Tibial nerve (tissue), 4 donors: ENCODE measurements around the gene LEPROT. TPM values are rescaled to one million over a fixed set of nuclear protein-coding genes. Genes with fewer than 3 reads are reported as not detected.

Source experiments
- DNase-seq, 2 donors: peaks; one replicate each; pipeline ENCODE4 v3.0.0-alpha.2; 2019; ENCODE audit warnings: low spot score in 2 of 2
- H3K27ac ChIP-seq, 4 donors: fragments of 200-600 bp; sonication (generic) in 3 of 4; one replicate each; pipeline ENCODE4 v1.5.1; 2017 to 2019; ENCODE audit warnings: mild to moderate bottlenecking in 1 of 4
- H3K27me3 ChIP-seq, 2 donors: fragments of 200-600 bp; sonication (generic) in 1 of 2; one replicate each; pipeline versions ENCODE4 v1.5.1 to v1.6.0; 2017 to 2019
- H3K36me3 ChIP-seq, 3 donors: fragments of 200-600 bp; sonication (generic); one replicate each; pipeline ENCODE4 v1.5.1; 2018 to 2019
- H3K4me1 ChIP-seq, 4 donors: fragments of 200-600 bp; sonication (generic) in 3 of 4; one replicate each; pipeline ENCODE4 v1.5.1; 2017 to 2019
- H3K4me3 ChIP-seq, 4 donors: fragments of 200-600 bp; sonication (generic) in 3 of 4; one replicate each; pipeline ENCODE4 v1.5.1; 2017 to 2019; ENCODE audit warnings: mild to moderate bottlenecking in 1 of 4, moderate library complexity in 1 of 4
- H3K9me3 ChIP-seq, 4 donors: fragments of 200-600 bp; sonication (generic) in 3 of 4; one replicate each; pipeline ENCODE4 v1.5.1; 2017 to 2019
- EP300 ChIP-seq, 2 donors: sonication (generic); formaldehyde crosslinking; IDR thresholded peaks; one replicate each; pipeline ENCODE4 v1.6.1; 2017; ENCODE audit warnings: antibody characterized with exemption in 2 of 2, mild to moderate bottlenecking in 1 of 2
- POLR2A ChIP-seq, 2 donors: fragments of 450-650 bp; IDR thresholded peaks; one replicate each; pipeline ENCODE4 v1.6.1; 2017; ENCODE audit warnings: antibody characterized with exemption in 2 of 2, mild to moderate bottlenecking in 2 of 2, moderate library complexity in 2 of 2
- WGBS, 2 donors: methylation state at CpG; one replicate each; pipeline ENCODE4 v1.1.5; 2018; 5-methylcytosine and 5-hydroxymethylcytosine counted together
- total RNA-seq, 4 donors: library from RNA; depleted of rRNA; stranded (reverse); fragments of >200 nt; gene quantifications; one replicate each; pipeline ENCODE4 v1.1.0, GENCODE V29; 2016
- TF ChIP-seq, protein P1 (sequence below), 5 experiments: fragments of 200-600 bp in 3 of 5; fragments of 450-650 bp in 2 of 5; sonication (generic) in 3 of 5; IDR thresholded peaks; one replicate each; pipeline ENCODE4 v1.5.1; 2016 to 2019; ENCODE audit warnings: antibody characterized with exemption in 5 of 5, mild to moderate bottlenecking in 3 of 5, moderate library complexity in 2 of 5

Gene LEPROT
- total RNA-seq, 4 donors from 2014 or later, result 53.0 to 77.7 (median 67.9) TPM

DNA sequence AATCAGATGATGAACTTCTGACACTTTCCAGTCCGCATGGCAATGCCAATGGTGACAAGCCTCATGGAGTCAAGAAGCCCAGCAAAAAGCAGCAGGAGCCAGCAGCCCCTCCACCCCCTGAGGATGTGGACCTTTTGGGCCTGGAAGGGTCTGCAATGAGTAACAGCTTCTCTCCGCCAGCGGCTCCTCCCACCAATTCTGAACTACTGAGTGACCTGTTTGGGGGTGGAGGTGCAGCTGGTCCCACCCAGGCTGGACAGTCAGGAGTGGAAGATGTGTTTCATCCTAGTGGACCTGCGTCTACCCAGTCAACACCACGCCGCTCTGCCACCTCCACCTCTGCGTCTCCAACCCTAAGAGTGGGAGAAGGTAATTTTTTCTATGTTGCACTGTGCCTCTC lies 28.0 kb upstream of the LEPROT start:
- no peak for DNase-seq
- Histone ChIP-seq H3K4me3 (no peak overlapping the region), H3K36me3 (peaks cover 0 to 12% (median 0%) of the 10 kb centered on the region in 3 donors), H3K27me3 (no peaks in the 10 kb centered on the region), H3K27ac (no peak overlapping the region), H3K4me1 (no peaks in the 10 kb centered on the region), H3K9me3 (no peaks in the 10 kb centered on the region)
- no peak for TF ChIP-seq POLR2A (IDR thresholded peaks at IDR 0.05)
- no peak for TF ChIP-seq EP300 (IDR thresholded peaks at IDR 0.05)
- WGBS, 2 donors, result 95 to 100% methylated on average over 5 to 7 of the region's 7 CpGs

- Histone ChIP-seq H3K27me3 (no peaks in the 10 kb centered on the region), H3K27ac (no peak overlapping the region), H3K36me3 (peaks cover 0 to 12% (median 0%) of the 10 kb centered on the region in 3 donors), H3K4me1 (no peaks in the 10 kb centered on the region), H3K4me3 (no peak overlapping the region), H3K9me3 (no peaks in the 10 kb centered on the region)
- TF ChIP-seq POLR2A (IDR thresholded peaks at IDR 0.05) (no peak), EP300 (IDR thresholded peaks at IDR 0.05) (no peak)
- TF ChIP-seq, protein P1, sequence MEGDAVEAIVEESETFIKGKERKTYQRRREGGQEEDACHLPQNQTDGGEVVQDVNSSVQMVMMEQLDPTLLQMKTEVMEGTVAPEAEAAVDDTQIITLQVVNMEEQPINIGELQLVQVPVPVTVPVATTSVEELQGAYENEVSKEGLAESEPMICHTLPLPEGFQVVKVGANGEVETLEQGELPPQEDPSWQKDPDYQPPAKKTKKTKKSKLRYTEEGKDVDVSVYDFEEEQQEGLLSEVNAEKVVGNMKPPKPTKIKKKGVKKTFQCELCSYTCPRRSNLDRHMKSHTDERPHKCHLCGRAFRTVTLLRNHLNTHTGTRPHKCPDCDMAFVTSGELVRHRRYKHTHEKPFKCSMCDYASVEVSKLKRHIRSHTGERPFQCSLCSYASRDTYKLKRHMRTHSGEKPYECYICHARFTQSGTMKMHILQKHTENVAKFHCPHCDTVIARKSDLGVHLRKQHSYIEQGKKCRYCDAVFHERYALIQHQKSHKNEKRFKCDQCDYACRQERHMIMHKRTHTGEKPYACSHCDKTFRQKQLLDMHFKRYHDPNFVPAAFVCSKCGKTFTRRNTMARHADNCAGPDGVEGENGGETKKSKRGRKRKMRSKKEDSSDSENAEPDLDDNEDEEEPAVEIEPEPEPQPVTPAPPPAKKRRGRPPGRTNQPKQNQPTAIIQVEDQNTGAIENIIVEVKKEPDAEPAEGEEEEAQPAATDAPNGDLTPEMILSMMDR (IDR thresholded peaks at IDR 0.05), result no peak
- no peak for DNase-seq
- 82 to 90% methylated on average over 2 of the region's 2 CpGs for WGBS, 2 donors
Measured at GRCh38 chr1:65393347-65393746, 27.1 kb upstream of the LEPROT start.

DNA sequence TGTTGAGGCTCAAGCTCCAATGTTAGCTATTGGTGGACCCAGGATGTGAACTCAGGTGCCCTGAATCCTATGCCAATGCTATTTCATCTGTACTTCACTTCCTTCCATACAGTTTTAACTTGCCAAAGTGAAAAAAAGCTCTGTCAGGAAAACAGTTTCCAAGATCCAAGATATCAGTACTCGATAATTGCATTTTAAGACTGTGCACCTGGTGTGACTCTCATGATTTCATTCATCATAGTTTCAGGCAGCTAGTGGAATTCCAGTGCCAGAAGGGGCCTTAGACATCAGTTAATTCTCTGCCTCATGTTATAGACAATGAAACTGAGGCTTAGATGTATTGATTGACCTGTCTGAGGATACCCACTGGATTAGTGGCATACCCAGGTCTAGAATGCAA lies 26.5 kb upstream of the LEPROT start:
- H3K27ac ChIP-seq, result no peak overlapping the region
- TF ChIP-seq POLR2A (IDR thresholded peaks at IDR 0.05) (no peak), EP300 (IDR thresholded peaks at IDR 0.05) (no peak)
- TF ChIP-seq, protein P1 (IDR thresholded peaks at IDR 0.05), result no peak
- no peaks in the 10 kb centered on the region for H3K4me1 ChIP-seq
- 67 to 84% methylated on average over 1 of the region's 1 CpG for WGBS, 2 donors
- DNase-seq, result no peak
- no peaks in the 10 kb centered on the region for H3K9me3 ChIP-seq
- no peak overlapping the region for H3K4me3 ChIP-seq
- no peaks in the 10 kb centered on the region for H3K27me3 ChIP-seq
- peaks cover 0 to 12% (median 0%) of the 10 kb centered on the region in 3 donors for H3K36me3 ChIP-seq

DNA sequence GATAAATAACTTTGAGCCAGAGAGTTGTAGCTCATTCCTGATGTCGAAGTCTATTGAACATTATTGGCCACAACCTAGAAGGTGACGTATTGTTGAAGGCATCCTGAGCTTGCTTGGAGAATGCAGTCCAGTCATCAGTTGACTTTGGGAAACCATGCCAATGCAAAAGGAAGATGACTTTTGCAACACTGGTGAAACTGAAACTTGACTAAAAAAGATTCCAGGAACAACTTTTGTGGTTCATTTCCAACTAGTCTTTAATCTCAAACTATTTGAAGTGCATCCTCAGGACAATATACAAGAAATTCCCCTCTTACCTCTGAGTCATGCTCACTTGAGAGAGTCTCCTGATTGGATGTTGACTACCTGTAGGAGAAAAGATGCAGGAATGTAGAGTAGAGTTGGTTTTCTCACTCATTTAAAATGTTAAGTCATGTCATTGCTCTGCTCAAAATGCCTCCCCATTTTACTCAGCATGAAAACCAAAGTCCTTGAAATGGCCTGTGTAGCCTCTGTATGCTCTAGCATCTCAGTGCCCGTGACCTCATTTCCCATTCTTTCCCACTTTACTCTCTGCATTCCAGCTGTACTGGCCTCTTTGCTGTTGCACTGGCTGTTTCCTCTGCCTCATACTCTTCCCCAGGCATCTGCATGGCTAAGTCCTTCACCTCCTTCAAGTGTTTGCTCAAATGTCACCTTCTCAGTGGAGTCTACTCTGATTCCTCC lies 24.4 kb upstream of the LEPROT start:
- Histone ChIP-seq H3K27ac (no peak overlapping the region), H3K4me3 (no peak overlapping the region), H3K27me3 (no peaks in the 10 kb centered on the region), H3K9me3 (no peaks in the 10 kb centered on the region), H3K4me1 (no peaks in the 10 kb centered on the region), H3K36me3 (peaks cover 0 to 12% (median 0%) of the 10 kb centered on the region in 3 donors)
- TF ChIP-seq, protein P1 (IDR thresholded peaks at IDR 0.05), result no peak
- TF ChIP-seq POLR2A (IDR thresholded peaks at IDR 0.05), result no peak
- TF ChIP-seq EP300 (IDR thresholded peaks at IDR 0.05), result no peak
- 79 to 81% methylated on average over 3 of the region's 3 CpGs for WGBS, 2 donors
- DNase-seq, result no peak

DNA sequence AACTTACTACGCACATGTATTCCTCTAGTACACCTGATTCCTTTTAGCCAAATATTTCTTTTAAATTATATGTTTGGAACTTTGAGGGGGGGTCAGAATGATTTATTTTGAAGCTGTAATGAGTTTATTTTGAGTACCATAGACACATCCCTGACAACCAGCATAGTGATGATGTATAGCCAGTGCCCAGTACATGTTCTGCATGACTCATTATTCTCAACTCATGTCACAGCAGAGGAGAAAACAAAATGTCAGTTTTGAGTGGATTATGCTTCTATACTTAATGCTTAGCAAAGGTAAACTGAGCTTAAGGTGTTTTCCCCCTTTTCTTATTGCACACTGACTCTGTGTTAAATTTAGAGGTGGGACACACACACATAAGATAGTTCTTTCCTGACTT lies 22.4 kb upstream of the LEPROT start:
- WGBS, 2 donors, result 100% methylated on average over 1 of the region's 1 CpG

More for the DNA sequence above, 22.4 kb upstream of the LEPROT start:
- DNase-seq, result no peak
- Histone ChIP-seq H3K36me3 (peaks cover 0 to 11% (median 0%) of the 10 kb centered on the region in 3 donors), H3K9me3 (no peaks in the 10 kb centered on the region), H3K4me1 (no peaks in the 10 kb centered on the region), H3K4me3 (no peak overlapping the region), H3K27ac (no peak overlapping the region), H3K27me3 (no peaks in the 10 kb centered on the region)
- TF ChIP-seq POLR2A (IDR thresholded peaks at IDR 0.05) (no peak), EP300 (IDR thresholded peaks at IDR 0.05) (no peak)
- TF ChIP-seq, protein P1 (IDR thresholded peaks at IDR 0.05), result no peak
